Spleen (tissue), 7 donors: Measurements from ENCODE around the gene RIMBP2.

Experiments
- POLR2A ChIP-seq, 3 donors: fragments of 450-650 bp; IDR thresholded peaks; one replicate each; pipeline ENCODE4 v1.5.1; 2017; ENCODE audit warnings: antibody characterized with exemption in 3 of 3, mild to moderate bottlenecking in 1 of 3
- POLR2AphosphoS5 ChIP-seq, 3 donors: sonication (generic); formaldehyde crosslinking; IDR thresholded peaks; one replicate each; pipeline ENCODE4 v1.5.1; 2017; ENCODE audit warnings: antibody characterized with exemption in 3 of 3
- TF ChIP-seq, protein P1 (sequence below), 11 experiments: fragments of 200-600 bp in 7 of 11; fragments of 450-650 bp in 4 of 11; sonication (generic) in 4 of 11; IDR thresholded peaks in 8 of 11; conservative IDR thresholded peaks in 3 of 11; 1 replicate in 7 of 11; 2 replicates in 4 of 11; pipeline versions ENCODE4 v1.4.0 to v1.8.0; 2016 to 2021; ENCODE audit warnings: antibody characterized with exemption in 11 of 11, inconsistent platforms in 4 of 11, mild to moderate bottlenecking in 1 of 11
- donor health status: DM: no; HTN: no; CAD: no; lungs with moderate emphysema.
- donor health status: DM: no; HTN: no; CAD: no.
- donor health status: DM: no; HTN: no; CAD: no.

DNA sequence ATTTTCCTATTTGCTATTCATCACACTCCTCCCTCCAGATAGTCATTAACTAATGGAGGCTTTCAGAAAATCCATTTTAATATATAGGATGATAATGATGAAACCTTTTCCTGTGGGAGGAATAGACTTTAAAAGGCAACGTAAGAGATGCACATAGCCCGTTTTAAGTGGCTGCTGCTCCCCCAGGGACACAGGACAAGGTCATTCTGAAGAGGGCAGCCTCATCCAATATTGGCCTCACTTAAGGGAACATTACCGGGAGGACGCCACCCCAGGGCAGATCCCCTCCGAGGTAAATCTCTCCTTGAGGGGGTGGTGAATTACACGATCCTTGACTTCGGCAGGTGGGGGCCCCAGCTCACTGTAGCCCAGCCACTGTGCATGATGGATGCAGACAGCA lies 246.5 kb downstream of the RIMBP2 start:
- TF ChIP-seq, protein P1, sequence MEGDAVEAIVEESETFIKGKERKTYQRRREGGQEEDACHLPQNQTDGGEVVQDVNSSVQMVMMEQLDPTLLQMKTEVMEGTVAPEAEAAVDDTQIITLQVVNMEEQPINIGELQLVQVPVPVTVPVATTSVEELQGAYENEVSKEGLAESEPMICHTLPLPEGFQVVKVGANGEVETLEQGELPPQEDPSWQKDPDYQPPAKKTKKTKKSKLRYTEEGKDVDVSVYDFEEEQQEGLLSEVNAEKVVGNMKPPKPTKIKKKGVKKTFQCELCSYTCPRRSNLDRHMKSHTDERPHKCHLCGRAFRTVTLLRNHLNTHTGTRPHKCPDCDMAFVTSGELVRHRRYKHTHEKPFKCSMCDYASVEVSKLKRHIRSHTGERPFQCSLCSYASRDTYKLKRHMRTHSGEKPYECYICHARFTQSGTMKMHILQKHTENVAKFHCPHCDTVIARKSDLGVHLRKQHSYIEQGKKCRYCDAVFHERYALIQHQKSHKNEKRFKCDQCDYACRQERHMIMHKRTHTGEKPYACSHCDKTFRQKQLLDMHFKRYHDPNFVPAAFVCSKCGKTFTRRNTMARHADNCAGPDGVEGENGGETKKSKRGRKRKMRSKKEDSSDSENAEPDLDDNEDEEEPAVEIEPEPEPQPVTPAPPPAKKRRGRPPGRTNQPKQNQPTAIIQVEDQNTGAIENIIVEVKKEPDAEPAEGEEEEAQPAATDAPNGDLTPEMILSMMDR (IDR thresholded peaks at IDR 0.05 in 8 of 11, conservative IDR thresholded peaks at IDR 0.05 in 3 of 11), result no peak
- TF ChIP-seq POLR2A (IDR thresholded peaks at IDR 0.05) (no peak), POLR2AphosphoS5 (IDR thresholded peaks at IDR 0.05) (no peak)
